GM12878 (cell line): ENCODE measurements around the gene HDAC5. TPM values are rescaled to one million over a fixed set of nuclear protein-coding genes. Genes with fewer than 3 reads are reported as not detected.

Experiments used
- ATF2 ChIP-seq: IDR thresholded peaks from 2 replicates; pipeline ENCODE4 v1.6.1; 2012; ENCODE audit warnings: low read length, inconsistent platforms
- KLF5 ChIP-seq: fragments of 450-650 bp; IDR thresholded peaks from 2 replicates; pipeline ENCODE4 v1.6.1; 2014; ENCODE audit warnings: mild to moderate bottlenecking; ENCODE audit not compliant: partially characterized antibody
- MTA3 ChIP-seq: IDR thresholded peaks from 2 replicates; pipeline ENCODE4 v1.6.1; 2012; ENCODE audit warnings: low read length, inconsistent platforms, borderline replicate concordance
- PAX5 ChIP-seq: IDR thresholded peaks from 2 replicates; pipeline ENCODE4 v1.6.1; 2011; ENCODE audit warnings: low read depth, low read length, borderline replicate concordance
- POLR2AphosphoS5 ChIP-seq: IDR thresholded peaks from 2 replicates; pipeline ENCODE4 v1.6.1; 2011; ENCODE audit warnings: mild to moderate bottlenecking, low read length, inconsistent platforms
- RB1 ChIP-seq: fragments of 450-650 bp; formaldehyde crosslinking; IDR thresholded peaks from 2 replicates; pipeline ENCODE4 v1.6.1; 2017; ENCODE audit warnings: mild to moderate bottlenecking, borderline replicate concordance
- TCF3 ChIP-seq: IDR thresholded peaks from 2 replicates; pipeline ENCODE4 v1.6.1; 2012; ENCODE audit warnings: low read depth, mild to moderate bottlenecking, low read length, borderline replicate concordance; ENCODE audit not compliant: insufficient read depth
- YBX1 ChIP-seq: fragments of 450-650 bp; IDR thresholded peaks from 2 replicates; pipeline ENCODE4 v1.6.1; 2016; ENCODE audit warnings: antibody characterized with exemption
- ZNF592 ChIP-seq: fragments of 450-650 bp; IDR thresholded peaks from 2 replicates; pipeline ENCODE4 v1.6.1; 2017; ENCODE audit warnings: mild to moderate bottlenecking, moderate library complexity
- polyA plus RNA-seq, 11 experiments: library from polyadenylated mRNA; depleted of rRNA in 4 of 11; unstranded in 6 of 11; stranded (reverse) in 5 of 11; fragments of >200 nt; fragmentation: Nextera tagmentation in 4 of 11; fragmentation: Illumina TruSeq in 1 of 11; extraction: Ambion mirVana in 4 of 11; extraction: Trizol in 1 of 11; gene quantifications; 1 replicate in 1 of 11; 2 replicates in 10 of 11; pipeline versions ENCODE4 v1.2.1 to v1.2.3, GENCODE V29; 2011 to 2016; ENCODE audit warnings: inconsistent platforms in 2 of 11, missing spikeins in 2 of 11, low read depth in 1 of 11
- total RNA-seq, 4 experiments: library from RNA; depleted of rRNA in 3 of 4; stranded (reverse); fragments of >200 nt in 3 of 4; fragmentation: Illumina TruSeq in 1 of 4; extraction: Trizol in 1 of 4; gene quantifications; 2 replicates each; pipeline versions ENCODE4 v1.2.1 to v1.2.3, GENCODE V29; 2013 to 2021

The HDAC5 gene
- total and polyA plus RNA-seq, 10 of the 15 experiments (the other 5 are each of a cell fraction or from before 2014, with no cell fraction given), result 1.1 to 58.0 (median 27.3) TPM

DNA sequence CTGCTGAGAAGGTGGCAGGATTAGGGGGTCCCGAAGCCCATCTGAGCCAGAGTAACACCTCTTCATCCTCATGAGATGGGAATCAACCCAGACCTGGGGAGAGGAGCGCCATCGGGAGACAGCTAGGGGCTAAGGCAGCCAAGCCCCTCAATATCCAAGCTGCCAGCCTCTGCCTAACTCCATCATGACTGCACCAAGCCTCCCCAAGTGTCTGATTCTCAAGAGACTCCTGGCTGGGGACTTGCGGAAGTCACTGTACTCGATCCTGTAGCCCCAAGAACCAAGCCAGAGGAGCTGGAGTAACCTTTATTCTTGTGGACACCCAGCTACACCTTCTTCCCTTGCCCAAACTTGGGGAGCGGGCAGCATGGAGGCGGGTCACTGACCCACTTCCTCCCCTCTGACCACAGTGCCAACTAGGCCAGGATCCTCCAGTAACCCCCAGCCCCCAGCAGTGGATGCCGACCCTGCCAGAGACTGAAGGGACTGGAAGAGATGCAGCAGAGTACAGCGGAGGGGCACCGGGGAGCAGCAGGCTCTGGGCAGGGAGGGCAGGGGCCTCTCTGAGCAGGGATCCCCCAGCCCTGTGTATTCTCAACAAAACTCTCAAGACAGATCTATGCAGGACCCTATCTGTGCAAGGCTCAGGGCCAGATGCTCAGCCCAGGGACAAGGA lies 13.3 kb downstream of the HDAC5 start (continued):
- TF ChIP-seq RB1, result no peak
- TF ChIP-seq PAX5, result no peak
- TF ChIP-seq TCF3, result no peak
- TF ChIP-seq YBX1, result no peak
- no peak for TF ChIP-seq KLF5
- TF ChIP-seq POLR2AphosphoS5, result no peak
- TF ChIP-seq MTA3, result no peak
- no peak for TF ChIP-seq ZNF592
- TF ChIP-seq ATF2, result no peak
